ENCODE results near the gene TMEM72. TPM values are rescaled to one million over a fixed set of nuclear protein-coding genes. Genes with fewer than 3 reads are reported as not detected.

TMEM72 gene
- total RNA-seq, 2 experiments from 2014 or later = not detected

- ATAC-seq (ENCODE audit: low read depth) (no peak), DNase-seq (no peak)
- H3K4me1 Mint-ChIP-seq = peaks cover 16% of the 10 kb centered on the region
- POLR2A ChIA-PET = no interaction called here
- no peak overlapping the region for H3K27ac Mint-ChIP-seq
- H3K4me3 Mint-ChIP-seq = no peak overlapping the region
- H3K36me3 Mint-ChIP-seq = peaks cover 2% of the 10 kb centered on the region
- H3K27me3 Mint-ChIP-seq = peaks cover 9% of the 10 kb centered on the region
- peaks cover 7% of the 10 kb centered on the region for H3K9me3 Mint-ChIP-seq
Measured at GRCh38 chr10:44914891-44915290, 3.8 kb downstream of the TMEM72 start.

GRCh38 chr10:44916429-44916828 lies 5.3 kb downstream of the TMEM72 start:
- ATAC-seq (ENCODE audit: low read depth) = no peak
- POLR2A ChIA-PET = no interaction called here
- Mint-ChIP-seq H3K4me1 (peaks cover 16% of the 10 kb centered on the region), H3K27me3 (peaks cover 9% of the 10 kb centered on the region), H3K27ac (no peak overlapping the region), H3K9me3 (peaks cover 7% of the 10 kb centered on the region), H3K36me3 (peaks cover 2% of the 10 kb centered on the region), H3K4me3 (no peak overlapping the region)
- no peak for DNase-seq

GRCh38 chr10:44917848-44918247 lies 6.7 kb downstream of the TMEM72 start:
- Mint-ChIP-seq H3K27me3 (peaks cover 9% of the 10 kb centered on the region), H3K27ac (no peak overlapping the region), H3K36me3 (peaks cover 2% of the 10 kb centered on the region), H3K4me3 (no peak overlapping the region), H3K9me3 (peaks cover 7% of the 10 kb centered on the region), H3K4me1 (peaks cover 16% of the 10 kb centered on the region)
- POLR2A ChIA-PET = no interaction called here
- ATAC-seq (ENCODE audit: low read depth) = no peak
- no peak for DNase-seq

- DNase-seq (no peak), ATAC-seq (ENCODE audit: low read depth) (no peak)
- no peak overlapping the region for H3K4me3 Mint-ChIP-seq
- H3K4me1 Mint-ChIP-seq = no peaks in the 10 kb centered on the region
- H3K27ac Mint-ChIP-seq = no peak overlapping the region
- H3K27me3 Mint-ChIP-seq = peaks cover 9% of the 10 kb centered on the region
- peaks cover 7% of the 10 kb centered on the region for H3K9me3 Mint-ChIP-seq
- H3K36me3 Mint-ChIP-seq = peaks cover 2% of the 10 kb centered on the region
- POLR2A ChIA-PET = no interaction called here
Measured at GRCh38 chr10:44920252-44920651, 9.1 kb downstream of the TMEM72 start.

- Mint-ChIP-seq H3K9me3 (peaks cover 7% of the 10 kb centered on the region), H3K4me1 (no peaks in the 10 kb centered on the region), H3K27ac (no peak overlapping the region), H3K36me3 (peaks cover 2% of the 10 kb centered on the region), H3K27me3 (peaks cover 9% of the 10 kb centered on the region), H3K4me3 (no peak overlapping the region)
- no peak for ATAC-seq (ENCODE audit: low read depth)
- no peak for DNase-seq
- POLR2A ChIA-PET = no interaction called here
Measured at GRCh38 chr10:44921061-44921460, 9.9 kb downstream of the TMEM72 start.

- POLR2A ChIA-PET = interaction anchor here (0.6 kb wide), 1 partner anchor 1122 kb away, joined by 3 read pairs; no protein-coding TSS in a partner anchor
- Mint-ChIP-seq H3K27me3 (peaks cover 9% of the 10 kb centered on the region), H3K4me1 (no peaks in the 10 kb centered on the region), H3K27ac (no peak overlapping the region), H3K36me3 (peaks cover 2% of the 10 kb centered on the region), H3K4me3 (no peak overlapping the region), H3K9me3 (peaks cover 7% of the 10 kb centered on the region)
- no peak for ATAC-seq (ENCODE audit: low read depth)
- no peak for DNase-seq
Measured at GRCh38 chr10:44921506-44921905, 10.4 kb downstream of the TMEM72 start.

- peaks cover 2% of the 10 kb centered on the region for H3K36me3 Mint-ChIP-seq
- ATAC-seq (ENCODE audit: low read depth) (no peak), DNase-seq (no peak)
- POLR2A ChIA-PET = interaction anchor here (0.6 kb wide), 1 partner anchor 1122 kb away, joined by 3 read pairs; no protein-coding TSS in a partner anchor
- no peak overlapping the region for H3K27ac Mint-ChIP-seq
- no peaks in the 10 kb centered on the region for H3K4me1 Mint-ChIP-seq
- peaks cover 7% of the 10 kb centered on the region for H3K9me3 Mint-ChIP-seq
- H3K27me3 Mint-ChIP-seq = peaks cover 9% of the 10 kb centered on the region
- no peak overlapping the region for H3K4me3 Mint-ChIP-seq
Measured at GRCh38 chr10:44922021-44922420, 10.9 kb downstream of the TMEM72 start.

- Mint-ChIP-seq H3K36me3 (no peaks in the 10 kb centered on the region), H3K9me3 (peaks cover 1% of the 10 kb centered on the region), H3K4me1 (no peaks in the 10 kb centered on the region), H3K27ac (no peak overlapping the region), H3K27me3 (peaks cover 4% of the 10 kb centered on the region), H3K4me3 (no peak overlapping the region)
- ATAC-seq (ENCODE audit: low read depth) = no peak
- DNase-seq = no peak
- POLR2A ChIA-PET = no interaction called here
Measured at GRCh38 chr10:44922796-44923545, 11.8 kb downstream of the TMEM72 start.

- no peak for ATAC-seq (ENCODE audit: low read depth)
- no peak for DNase-seq
- no peaks in the 10 kb centered on the region for H3K4me1 Mint-ChIP-seq
- no peak overlapping the region for H3K27ac Mint-ChIP-seq
- POLR2A ChIA-PET = no interaction called here
- no peak overlapping the region for H3K4me3 Mint-ChIP-seq
- H3K27me3 Mint-ChIP-seq = peaks cover 4% of the 10 kb centered on the region
- H3K36me3 Mint-ChIP-seq = no peaks in the 10 kb centered on the region
- no peaks in the 10 kb centered on the region for H3K9me3 Mint-ChIP-seq
Measured at GRCh38 chr10:44923611-44924010, 12.5 kb downstream of the TMEM72 start.

GRCh38 chr10:44924261-44925040 lies 13.3 kb downstream of the TMEM72 start:
- H3K4me3 Mint-ChIP-seq = no peak overlapping the region
- ATAC-seq (ENCODE audit: low read depth) (no peak), DNase-seq (no peak)
- no peak overlapping the region for H3K27ac Mint-ChIP-seq
- H3K36me3 Mint-ChIP-seq = no peaks in the 10 kb centered on the region
- POLR2A ChIA-PET = interaction anchor here (0.9 kb wide), 1 partner anchor 76 kb away, joined by 4 read pairs; the partner anchor contains the start of gene ZNF22
- H3K4me1 Mint-ChIP-seq = no peaks in the 10 kb centered on the region
- H3K9me3 Mint-ChIP-seq = no peaks in the 10 kb centered on the region
- peaks cover 4% of the 10 kb centered on the region for H3K27me3 Mint-ChIP-seq

- Mint-ChIP-seq H3K27me3 (no peaks in the 10 kb centered on the region), H3K36me3 (no peaks in the 10 kb centered on the region), H3K4me3 (no peak overlapping the region), H3K9me3 (no peaks in the 10 kb centered on the region), H3K4me1 (no peaks in the 10 kb centered on the region), H3K27ac (no peak overlapping the region)
- ATAC-seq (ENCODE audit: low read depth) = peak; percentile 43
- no peak for DNase-seq
- POLR2A ChIA-PET = interaction anchor here (0.9 kb wide), 1 partner anchor 75 kb away, joined by 4 read pairs; the partner anchor contains the start of gene ZNF22
Measured at GRCh38 chr10:44925224-44925623, 14.1 kb downstream of the TMEM72 start.

GRCh38 chr10:44925811-44926750 lies 14.9 kb downstream of the TMEM72 start:
- Mint-ChIP-seq H3K27me3 (no peaks in the 10 kb centered on the region), H3K4me3 (no peak overlapping the region), H3K9me3 (no peaks in the 10 kb centered on the region), H3K36me3 (no peaks in the 10 kb centered on the region), H3K27ac (no peak overlapping the region), H3K4me1 (no peaks in the 10 kb centered on the region)
- POLR2A ChIA-PET = no interaction called here
- DNase-seq (no peak), ATAC-seq (ENCODE audit: low read depth) (no peak)

- ATAC-seq (ENCODE audit: low read depth) (no peak), DNase-seq (no peak)
- Mint-ChIP-seq H3K27me3 (no peaks in the 10 kb centered on the region), H3K27ac (no peak overlapping the region), H3K4me1 (no peaks in the 10 kb centered on the region), H3K9me3 (no peaks in the 10 kb centered on the region), H3K4me3 (no peak overlapping the region), H3K36me3 (no peaks in the 10 kb centered on the region)
- POLR2A ChIA-PET = no interaction called here
Measured at GRCh38 chr10:44926751-44927351, 15.7 kb downstream of the TMEM72 start.
